SK-MEL-5 (cell line): Measurements from ENCODE around the gene TMEM215. TPM values are rescaled to one million over a fixed set of nuclear protein-coding genes. Genes with fewer than 3 reads are reported as not detected.
A peak's percentile ranks its signal among the peaks of the same experiment; 100 is the strongest.

Experiments
- DNase-seq: peaks from one replicate; pipeline ENCODE4 v3.0.0-alpha.2; 2016; ENCODE audit warnings: low read depth, low spot score
- in situ Hi-C: cut with HindIII; loops from 2 replicates; pipeline ENCODE4 v1.10.0; 2016; ENCODE audit warnings: low sequenced_read_pairs, high pct_unique_total_duplicates, low pct_unique_long_range_greater_than_20kb
- small RNA-seq, 2 experiments: library from RNA; depleted of rRNA; stranded (forward); fragments of <200 nt; gene quantifications; one replicate each; pipeline ENCODE3, GENCODE V24; 2014
- total RNA-seq: library from RNA; depleted of rRNA; stranded (reverse); fragments of >200 nt; shearing (Covaris generic); gene quantifications from 2 replicates; pipeline ENCODE4 v1.2.3, GENCODE V29; 2014; rRNA removed

Gene TMEM215
- total RNA-seq, 1 experiment from 2014 or later, result not detected

DNA sequence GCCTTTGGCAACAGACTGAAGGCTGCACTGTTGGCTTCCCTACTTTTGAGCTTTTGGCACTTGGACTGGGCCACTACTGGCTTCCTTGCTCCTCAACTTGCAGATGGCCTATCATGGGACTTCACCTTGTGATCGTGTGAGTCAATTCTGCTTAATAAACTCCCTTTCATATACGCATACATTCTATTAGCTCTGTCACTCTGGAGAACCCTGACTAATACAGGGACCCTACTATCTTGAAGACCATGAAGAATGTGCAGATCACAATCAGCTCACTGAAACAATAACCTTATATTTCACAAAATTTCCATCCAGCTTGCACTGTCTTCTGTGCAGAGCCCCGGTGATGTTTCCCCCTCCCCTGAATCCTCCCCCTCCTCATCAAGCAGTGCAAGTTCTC is 39.8 kb downstream of the TMEM215 start:
- in situ Hi-C loops, result no loop called here
- DNase-seq, result peak; percentile 14

DNA sequence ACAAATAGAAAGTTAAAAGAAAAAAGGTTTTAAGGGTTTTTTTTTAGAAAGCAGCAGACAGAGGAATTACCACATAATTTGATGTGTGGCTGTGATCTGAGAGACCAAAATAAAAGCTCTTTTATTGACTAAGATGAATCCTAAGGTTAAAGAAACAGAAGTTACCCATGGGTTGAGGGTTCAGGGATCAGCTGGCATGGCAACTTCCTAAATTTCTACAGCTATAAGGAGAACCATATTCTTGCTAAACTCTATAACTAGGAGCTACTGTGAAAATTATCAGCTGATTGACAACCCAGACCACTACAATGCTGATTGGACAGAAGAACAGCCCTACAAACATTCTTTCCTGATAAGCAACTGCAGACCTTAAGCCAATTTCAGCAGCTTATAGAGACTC is 40.2 kb downstream of the TMEM215 start:
- DNase-seq, result no peak
- in situ Hi-C loops, result no loop called here

DNA sequence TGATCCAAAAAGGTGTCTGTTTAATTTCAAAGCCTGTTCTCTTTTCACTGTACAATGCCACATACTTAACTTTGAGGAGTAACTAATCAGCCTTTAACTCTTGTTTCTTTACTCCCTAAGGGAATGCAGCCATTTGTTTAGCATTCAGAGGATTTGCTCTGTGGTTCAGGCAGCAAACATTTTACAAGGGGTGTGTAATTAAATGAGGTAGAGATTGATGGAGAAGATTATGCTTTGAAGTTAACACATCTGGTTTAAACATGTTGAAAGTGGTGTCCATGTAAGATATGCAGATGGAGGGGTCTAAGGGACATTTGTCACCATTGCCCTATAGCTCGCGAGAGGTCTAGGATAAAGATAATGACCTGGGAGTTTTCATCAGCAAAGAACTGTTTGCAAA is 41.9 kb downstream of the TMEM215 start:
- in situ Hi-C loops, result no loop called here

GRCh38 chr9:32828861-32829260 is 45.5 kb downstream of the TMEM215 start:
- in situ Hi-C loops, result no loop called here
- no peak for DNase-seq

More for the DNA sequence above, 41.9 kb downstream of the TMEM215 start:
- DNase-seq, result no peak

- in situ Hi-C loops, result no loop called here
- DNase-seq, result no peak
Observed at GRCh38 chr9:32832346-32832745, 49.0 kb downstream of the TMEM215 start.

Small RNAs within 50 kb of the gene (small RNA-seq; reads per million reads assigned to genes)
- 0 reads per million in 2 experiments for gene RF00019

Other genes starting within 250 kb of the TMEM215 start
- gene SMIM27, start 231.2 kb upstream of the TMEM215 start, total RNA-seq, result 0.43 and 1.9 TPM in 2 replicates
- gene TOPORS, start 231.0 kb upstream of the TMEM215 start, total RNA-seq, result 25.3 and 26.4 TPM in 2 replicates
- 75.7 and 77.6 TPM in 2 replicates for gene NDUFB6, start 210.4 kb upstream of the TMEM215 start, total RNA-seq
- not detected in 2 replicates for gene TAF1L, start 147.9 kb upstream of the TMEM215 start, total RNA-seq
- 38.2 and 39.0 TPM in 2 replicates for gene APTX, start 218.1 kb downstream of the TMEM215 start, total RNA-seq
- 138 and 152 TPM in 2 replicates for gene DNAJA1, start 241.7 kb downstream of the TMEM215 start, total RNA-seq